GM19452 (cell line): ENCODE results near the gene AGBL4.
A peak's percentile ranks its signal among the peaks of the same experiment; 100 is the strongest.

ENCODE experiments used
- ATAC-seq: cut with Tn5 transposase; IDR thresholded peaks from one replicate; pipeline ENCODE4 v1.9.1; 2021; ENCODE audit not compliant: unreplicated experiment

Gene AGBL4

GRCh38 chr1:48693674-48694320 lies 1330.0 kb downstream of the AGBL4 start:
- no peak for ATAC-seq

- ATAC-seq, result no peak
These were observed 1330.6 kb downstream of the AGBL4 start for GRCh38 chr1:48693180-48693579.

GRCh38 chr1:48692235-48692634 lies 1331.5 kb downstream of the AGBL4 start:
- no peak for ATAC-seq

- ATAC-seq, result peak; percentile 75
These were observed 1332.2 kb downstream of the AGBL4 start for GRCh38 chr1:48691429-48692001.

GRCh38 chr1:48688102-48688760 lies 1335.5 kb downstream of the AGBL4 start:
- peak; percentile 73 for ATAC-seq

- no peak for ATAC-seq
These were observed 1336.3 kb downstream of the AGBL4 start for GRCh38 chr1:48687282-48688045.

GRCh38 chr1:48686159-48686558 lies 1337.6 kb downstream of the AGBL4 start:
- ATAC-seq, result no peak

- no peak for ATAC-seq
These were observed 1339.4 kb downstream of the AGBL4 start for GRCh38 chr1:48684381-48684780.

- ATAC-seq, result no peak
These were observed 1339.9 kb downstream of the AGBL4 start for GRCh38 chr1:48683839-48684238.

- ATAC-seq, result no peak
These were observed 1342.1 kb downstream of the AGBL4 start for GRCh38 chr1:48681476-48682305.

GRCh38 chr1:48680411-48681035 lies 1343.2 kb downstream of the AGBL4 start:
- ATAC-seq, result no peak

GRCh38 chr1:48679859-48680258 lies 1343.9 kb downstream of the AGBL4 start:
- no peak for ATAC-seq

GRCh38 chr1:48678710-48679505 lies 1344.8 kb downstream of the AGBL4 start:
- no peak for ATAC-seq

GRCh38 chr1:48677306-48678287 lies 1346.2 kb downstream of the AGBL4 start:
- ATAC-seq, result no peak

- ATAC-seq, result peak; percentile 38
These were observed 1346.9 kb downstream of the AGBL4 start for GRCh38 chr1:48676822-48677221.

GRCh38 chr1:48676376-48676775 lies 1347.4 kb downstream of the AGBL4 start:
- ATAC-seq, result no peak

GRCh38 chr1:48675251-48675650 lies 1348.5 kb downstream of the AGBL4 start:
- ATAC-seq, result no peak

- ATAC-seq, result no peak
These were observed 1349.1 kb downstream of the AGBL4 start for GRCh38 chr1:48674641-48675040.
